AG04450 (cell line): ENCODE data around the gene EXOC4. TPM values are rescaled to one million over a fixed set of nuclear protein-coding genes. Genes with fewer than 3 reads are reported as not detected.

Experiments used
- CTCF ChIA-PET: fragments of 300-600, 350-600 bp; formaldehyde crosslinking; extraction: SDS; loops from one replicate; lab custom pipeline; 2022; ENCODE audit warnings: antibody characterized with exemption, inconsistent platforms; lab: Charles Lee
- POLR2A ChIA-PET: fragments of 350-600 bp; formaldehyde crosslinking; extraction: SDS; loops from one replicate; lab custom pipeline; 2021; ENCODE audit warnings: antibody characterized with exemption, inconsistent platforms; lab: Yijun Ruan, JAX
- DNase-seq: peaks from one replicate; pipeline ENCODE4 v3.0.0-alpha.2; 2011; ENCODE audit warnings: low read depth, low spot score
- H3K27ac ChIP-seq: one replicate; pipeline ENCODE4 v1.5.1; 2012; ENCODE audit warnings: low read depth, low read length, control low read depth
- H3K27me3 ChIP-seq: one replicate; pipeline ENCODE4 v1.6.0; 2012; ENCODE audit warnings: low read length; ENCODE audit not compliant: control insufficient read depth, insufficient read depth
- H3K4me3 ChIP-seq: 2 replicates; pipeline ENCODE4 v1.5.1; 2011; ENCODE audit warnings: mild to moderate bottlenecking, low read depth, low read length, control low read depth
- H3K9me3 ChIP-seq: 2 replicates; pipeline ENCODE4 v1.5.1; 2012; ENCODE audit warnings: low read length; ENCODE audit not compliant: control insufficient read depth, insufficient read depth
- polyA plus RNA-seq: library from polyadenylated mRNA; depleted of rRNA; stranded (reverse); fragments of >200 nt; gene quantifications from 2 replicates; pipeline ENCODE4 v1.2.3, GENCODE V29; 2011
- TF ChIP-seq, protein P1 (sequence below): IDR thresholded peaks from 2 replicates; pipeline ENCODE4 v1.5.1; 2011; ENCODE audit warnings: low read depth, low read length, control low read depth, inconsistent platforms

EXOC4 gene
- polyA plus RNA-seq, 1 experiment, result 73.5 TPM

DNA sequence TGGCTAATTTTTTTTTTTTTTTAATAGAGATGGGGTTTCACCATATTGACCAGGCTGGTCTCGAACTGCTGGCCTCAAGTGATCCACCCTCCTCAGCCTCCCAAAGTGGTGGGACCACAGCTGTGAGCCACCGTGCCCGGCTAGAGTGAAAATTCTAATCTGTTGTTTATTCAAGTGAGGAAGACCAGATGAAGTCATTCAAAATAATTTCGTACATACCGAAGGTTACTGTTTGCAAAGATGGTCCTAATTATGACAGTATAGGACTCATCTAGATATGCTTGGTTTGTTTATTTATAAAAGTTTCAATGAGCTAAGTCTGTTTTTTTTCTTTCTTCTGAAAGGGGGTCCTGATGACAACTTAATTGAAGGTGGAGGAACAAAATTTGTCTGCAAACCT is 376.8 kb downstream of the EXOC4 start:
- POLR2A ChIA-PET, result no interaction called here
- H3K4me3 ChIP-seq, result no peak overlapping the region
- CTCF ChIA-PET, result interaction anchor here (1.4 kb wide), 1 partner anchor 9 kb away, joined by 3 read pairs; no protein-coding TSS in a partner anchor
- no peaks in the 10 kb centered on the region for H3K9me3 ChIP-seq
- TF ChIP-seq, protein P1, sequence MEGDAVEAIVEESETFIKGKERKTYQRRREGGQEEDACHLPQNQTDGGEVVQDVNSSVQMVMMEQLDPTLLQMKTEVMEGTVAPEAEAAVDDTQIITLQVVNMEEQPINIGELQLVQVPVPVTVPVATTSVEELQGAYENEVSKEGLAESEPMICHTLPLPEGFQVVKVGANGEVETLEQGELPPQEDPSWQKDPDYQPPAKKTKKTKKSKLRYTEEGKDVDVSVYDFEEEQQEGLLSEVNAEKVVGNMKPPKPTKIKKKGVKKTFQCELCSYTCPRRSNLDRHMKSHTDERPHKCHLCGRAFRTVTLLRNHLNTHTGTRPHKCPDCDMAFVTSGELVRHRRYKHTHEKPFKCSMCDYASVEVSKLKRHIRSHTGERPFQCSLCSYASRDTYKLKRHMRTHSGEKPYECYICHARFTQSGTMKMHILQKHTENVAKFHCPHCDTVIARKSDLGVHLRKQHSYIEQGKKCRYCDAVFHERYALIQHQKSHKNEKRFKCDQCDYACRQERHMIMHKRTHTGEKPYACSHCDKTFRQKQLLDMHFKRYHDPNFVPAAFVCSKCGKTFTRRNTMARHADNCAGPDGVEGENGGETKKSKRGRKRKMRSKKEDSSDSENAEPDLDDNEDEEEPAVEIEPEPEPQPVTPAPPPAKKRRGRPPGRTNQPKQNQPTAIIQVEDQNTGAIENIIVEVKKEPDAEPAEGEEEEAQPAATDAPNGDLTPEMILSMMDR, result no peak
- no peak overlapping the region for H3K27ac ChIP-seq
- no peak for DNase-seq
- H3K27me3 ChIP-seq, result no peaks in the 10 kb centered on the region

- Histone ChIP-seq H3K27me3 (no peaks in the 10 kb centered on the region), H3K4me3 (no peak overlapping the region), H3K9me3 (no peaks in the 10 kb centered on the region), H3K27ac (no peak overlapping the region)
- no peak for DNase-seq
- TF ChIP-seq, protein P1, result no peak
- ChIA-PET POLR2A (no interaction called here), CTCF (interaction anchor here (0.9 kb wide), 1 partner anchor 221 kb away, joined by 3 read pairs; no protein-coding TSS in a partner anchor)
Observed at GRCh38 chr7:133633055-133633454, 380.2 kb downstream of the EXOC4 start.

DNA sequence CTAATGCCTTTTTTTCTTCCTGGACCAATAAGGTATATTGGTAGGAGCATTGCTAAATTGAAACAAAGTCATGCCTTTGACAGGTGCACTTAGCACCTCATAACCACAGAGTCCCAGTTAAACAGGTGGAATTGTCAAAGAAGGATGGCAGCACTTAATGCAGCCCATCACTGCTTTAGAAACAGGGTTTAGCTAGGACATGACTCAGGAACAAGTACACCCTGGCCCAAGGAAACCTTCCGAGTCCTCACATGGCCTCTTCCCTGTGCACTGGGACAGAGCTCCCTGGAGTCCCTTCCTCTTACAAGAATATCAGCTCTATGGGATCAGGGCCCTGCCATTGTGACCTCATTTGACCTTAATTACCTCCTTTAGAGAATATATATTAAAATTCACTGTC is 382.7 kb downstream of the EXOC4 start:
- no peaks in the 10 kb centered on the region for H3K27me3 ChIP-seq
- no peaks in the 10 kb centered on the region for H3K9me3 ChIP-seq
- no peak for DNase-seq
- CTCF ChIA-PET, result no interaction called here
- POLR2A ChIA-PET, result no interaction called here
- TF ChIP-seq, protein P1, result no peak
- H3K27ac ChIP-seq, result no peak overlapping the region
- H3K4me3 ChIP-seq, result no peak overlapping the region

GRCh38 chr7:133638857-133639256 is 386.0 kb downstream of the EXOC4 start:
- ChIA-PET POLR2A (no interaction called here), CTCF (no interaction called here)

GRCh38 chr7:133641436-133641835 is 388.6 kb downstream of the EXOC4 start:
- DNase-seq, result no peak
- no peaks in the 10 kb centered on the region for H3K9me3 ChIP-seq
- H3K27ac ChIP-seq, result no peak overlapping the region
- ChIA-PET POLR2A (no interaction called here), CTCF (no interaction called here)
- TF ChIP-seq, protein P1, result no peak
- no peaks in the 10 kb centered on the region for H3K27me3 ChIP-seq
- H3K4me3 ChIP-seq, result no peak overlapping the region

More at GRCh38 chr7:133638857-133639256, 386.0 kb downstream of the EXOC4 start:
- Histone ChIP-seq H3K9me3 (no peaks in the 10 kb centered on the region), H3K27me3 (no peaks in the 10 kb centered on the region), H3K27ac (no peak overlapping the region), H3K4me3 (no peak overlapping the region)
- TF ChIP-seq, protein P1, result no peak
- no peak for DNase-seq
